Stimulated activated CD8-positive, alpha-beta memory T cell treated with anti-CD3 and anti-CD28 coated beads, Interleukin-7, amount 100 ng/mL, for 1 hour (primary cell): ENCODE measurements around the gene GAGE13.
"Not testable (repeated sequence)": the region's sequence is repeated elsewhere in the genome, so short reads cannot be mapped to it uniquely, and the experiment has no call there.

Source experiments
- DNase-seq, 2 donors: peaks; one replicate each; pipeline ENCODE4 v3.0.0-alpha.2; 2020; ENCODE audit warnings: low read depth in 2 of 2

The GAGE13 gene

GRCh38 chrX:49330421-49330820 lies 961 bp upstream of the GAGE13 start:
- DNase-seq, result not testable (repeated sequence)

- DNase-seq, result not testable (repeated sequence)
These were observed 459 bp downstream of the GAGE13 start for GRCh38 chrX:49331841-49332240.

GRCh38 chrX:49341449-49341848 lies 10.1 kb downstream of the GAGE13 start:
- DNase-seq, result not testable (repeated sequence)

GRCh38 chrX:49344496-49345175 lies 13.3 kb downstream of the GAGE13 start:
- not testable (repeated sequence) for DNase-seq

- not testable (repeated sequence) for DNase-seq
These were observed 14.0 kb downstream of the GAGE13 start for GRCh38 chrX:49345402-49345801.

- not testable (repeated sequence) for DNase-seq
These were observed 14.8 kb downstream of the GAGE13 start for GRCh38 chrX:49346150-49346549.
